Measurements from ENCODE around the gene KLK5. TPM values are rescaled to one million over a fixed set of nuclear protein-coding genes. Genes with fewer than 3 reads are reported as not detected.

Gene KLK5
- polyA plus RNA-seq, 1 donor (not counting 4 experiments of a cell fraction or from before 2014, with no cell fraction given) = 477 TPM

- no peak overlapping the region for H3K4me3 ChIP-seq (ENCODE audit: control insufficient read depth in 2 of 3, extremely low read depth in 1 of 3, insufficient read depth in 2 of 3, low read depth in 1 of 3, low read length in 3 of 3)
- no peak for FAIRE-seq
- no peaks in the 10 kb centered on the region for H3K9me3 ChIP-seq (ENCODE audit: control insufficient read depth, low read depth, low read length)
- dilution Hi-C loops (cut with MboI; ENCODE audit: extremely low pct_ligation_motif_present, low sequenced_read_pairs) = no loop called here
- no peak overlapping the region for H3K27ac ChIP-seq (ENCODE audit: control insufficient read depth, insufficient read depth, low read length)
- no peak overlapping the region for H3K4me2 ChIP-seq (ENCODE audit: control insufficient read depth, extremely low read depth, insufficient read depth, low read depth, low read length)
- DNase-seq (ENCODE audit: low read depth, low spot score) = no peak
- H2AFZ ChIP-seq (ENCODE audit: control insufficient read depth, low read length) = no peak overlapping the region
- H4K20me1 ChIP-seq (ENCODE audit: control insufficient read depth, extremely low read depth, insufficient read depth, low read length) = no peaks in the 10 kb centered on the region
- no peak overlapping the region for H3K9ac ChIP-seq (ENCODE audit: control insufficient read depth, extremely low read depth, insufficient read depth, low read length)
- H3K36me3 ChIP-seq (ENCODE audit: control insufficient read depth in 2 of 2, extremely low read depth in 1 of 2, insufficient read depth in 2 of 2, low read length in 2 of 2) = no peaks in the 10 kb centered on the region
- H3K79me2 ChIP-seq (ENCODE audit: control insufficient read depth, insufficient read depth, low read length) = no peaks in the 10 kb centered on the region
- H3K4me1 ChIP-seq (ENCODE audit: control insufficient read depth, extremely low read depth, insufficient read depth, low read length) = peaks cover 15% of the 10 kb centered on the region
- no peaks in the 10 kb centered on the region for H3K9me1 ChIP-seq (ENCODE audit: control insufficient read depth, extremely low read depth, insufficient read depth, low read length)
- peaks cover 12% of the 10 kb centered on the region for H3K27me3 ChIP-seq (ENCODE audit: control insufficient read depth, extremely low read depth, insufficient read depth, low read length)
- no peak for TF ChIP-seq CTCF (optimal IDR thresholded peaks at IDR 0.05 in 1 of 3, IDR thresholded peaks at IDR 0.05 in 1 of 3, conservative IDR thresholded peaks at IDR 0.05 in 1 of 3; ENCODE audit: extremely low read depth in 1 of 3, insufficient read depth in 2 of 3, low read length in 3 of 3)
- no peak for TF ChIP-seq EZH2 (IDR thresholded peaks at IDR 0.05; ENCODE audit: low read length)
Measured at GRCh38 chr19:50980208-50980607, 27.4 kb upstream of the KLK5 start.

GRCh38 chr19:50979758-50980157 is 26.9 kb upstream of the KLK5 start:
- Histone ChIP-seq H3K79me2 (ENCODE audit: control insufficient read depth, insufficient read depth, low read length) (no peaks in the 10 kb centered on the region), H3K4me2 (ENCODE audit: control insufficient read depth, extremely low read depth, insufficient read depth, low read depth, low read length) (no peak overlapping the region), H3K36me3 (ENCODE audit: control insufficient read depth in 2 of 2, extremely low read depth in 1 of 2, insufficient read depth in 2 of 2, low read length in 2 of 2) (no peaks in the 10 kb centered on the region), H2AFZ (ENCODE audit: control insufficient read depth, low read length) (no peak overlapping the region), H4K20me1 (ENCODE audit: control insufficient read depth, extremely low read depth, insufficient read depth, low read length) (no peaks in the 10 kb centered on the region), H3K27ac (ENCODE audit: control insufficient read depth, insufficient read depth, low read length) (no peak overlapping the region), H3K9ac (ENCODE audit: control insufficient read depth, extremely low read depth, insufficient read depth, low read length) (no peak overlapping the region), H3K9me3 (ENCODE audit: control insufficient read depth, low read depth, low read length) (no peaks in the 10 kb centered on the region), H3K4me3 (ENCODE audit: control insufficient read depth in 2 of 3, extremely low read depth in 1 of 3, insufficient read depth in 2 of 3, low read depth in 1 of 3, low read length in 3 of 3) (no peak overlapping the region), H3K4me1 (ENCODE audit: control insufficient read depth, extremely low read depth, insufficient read depth, low read length) (peaks cover 15% of the 10 kb centered on the region), H3K27me3 (ENCODE audit: control insufficient read depth, extremely low read depth, insufficient read depth, low read length) (peaks cover 12% of the 10 kb centered on the region), H3K9me1 (ENCODE audit: control insufficient read depth, extremely low read depth, insufficient read depth, low read length) (no peaks in the 10 kb centered on the region)
- FAIRE-seq (no peak), DNase-seq (ENCODE audit: low read depth, low spot score) (no peak)
- no peak for TF ChIP-seq EZH2 (IDR thresholded peaks at IDR 0.05; ENCODE audit: low read length)
- TF ChIP-seq CTCF (optimal IDR thresholded peaks at IDR 0.05 in 1 of 3, IDR thresholded peaks at IDR 0.05 in 1 of 3, conservative IDR thresholded peaks at IDR 0.05 in 1 of 3; ENCODE audit: extremely low read depth in 1 of 3, insufficient read depth in 2 of 3, low read length in 3 of 3) = no peak
- dilution Hi-C loops (cut with MboI; ENCODE audit: extremely low pct_ligation_motif_present, low sequenced_read_pairs) = no loop called here

Data from keratinocyte (primary cell).